Memory B cell (primary cell): ENCODE measurements around the gene CORO1C.
"Not testable (repeated sequence)": the region's sequence is repeated elsewhere in the genome, so short reads cannot be mapped to it uniquely, and the experiment has no call there.

Experiments used
- ATAC-seq: fragments of 150-1000 bp; cut with Tn5 transposase; 2 replicates; pipeline ENCODE4 v1.10.0; 2021; ENCODE audit warnings: low read depth, mild to moderate bottlenecking, moderate library complexity
- DNase-seq, 2 donors: peaks; one replicate each; pipeline ENCODE4 v3.0.0; 2022; ENCODE audit warnings: low spot score in 2 of 2
- H3K27ac Mint-ChIP-seq: one replicate; pipeline ENCODE4 v1.8.0; 2022; ENCODE audit warnings: mild to moderate bottlenecking, moderate library complexity, mixed read lengths
- H3K27me3 Mint-ChIP-seq: one replicate; pipeline ENCODE4 v1.8.0; 2022; ENCODE audit warnings: mixed read lengths
- H3K36me3 Mint-ChIP-seq: one replicate; pipeline ENCODE4 v1.8.0; 2022; ENCODE audit warnings: mild to moderate bottlenecking, mixed read lengths
- H3K4me1 Mint-ChIP-seq: one replicate; pipeline ENCODE4 v1.8.0; 2022; ENCODE audit warnings: mixed read lengths
- H3K4me3 Mint-ChIP-seq: one replicate; pipeline ENCODE4 v1.8.0; 2022; ENCODE audit warnings: mild to moderate bottlenecking, moderate library complexity, mixed read lengths
- H3K9me3 Mint-ChIP-seq: one replicate; pipeline ENCODE4 v1.8.0; 2022; ENCODE audit warnings: mixed read lengths

CORO1C gene

DNA sequence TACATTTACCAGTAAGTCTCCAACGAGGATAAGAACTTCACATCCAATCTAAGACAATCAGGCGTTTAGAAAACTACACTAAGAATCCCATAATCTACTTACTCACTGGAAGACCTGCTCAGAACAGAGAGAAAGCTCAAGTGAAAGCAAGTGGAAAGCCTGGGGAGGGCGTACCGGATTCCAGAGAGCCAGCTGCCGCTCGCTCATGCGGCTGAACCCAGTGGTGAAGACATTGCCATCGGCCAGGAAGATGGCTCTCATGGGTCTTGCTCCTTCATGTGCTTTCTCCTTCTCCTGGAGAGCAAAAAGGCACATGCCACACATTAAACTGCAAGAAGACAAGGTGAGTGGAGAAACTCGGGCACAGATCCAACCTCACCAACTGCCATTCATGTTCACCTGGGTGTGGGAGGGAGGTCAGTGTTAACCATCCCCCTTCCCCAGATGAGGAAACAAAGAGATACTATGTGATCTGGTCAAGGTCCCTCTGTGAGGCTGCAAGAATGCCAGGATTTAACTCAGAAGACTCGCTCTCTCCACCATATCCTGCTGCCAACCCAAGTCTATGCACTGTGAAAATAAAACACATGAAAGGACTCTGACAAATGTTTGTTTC, 74.1 kb downstream of the CORO1C start:
- peaks cover 20% of the 10 kb centered on the region for H3K4me1 Mint-ChIP-seq
- no peaks in the 10 kb centered on the region for H3K27me3 Mint-ChIP-seq

GRCh38 chr12:108656247-108656646, 75.1 kb downstream of the CORO1C start:
- not testable (repeated sequence) for H3K4me3 Mint-ChIP-seq, H3K27ac Mint-ChIP-seq, ATAC-seq, H3K27me3 Mint-ChIP-seq, H3K9me3 Mint-ChIP-seq, DNase-seq
- peaks cover 20% of the 10 kb centered on the region for H3K4me1 Mint-ChIP-seq
- H3K36me3 Mint-ChIP-seq = peaks cover 29% of the 10 kb centered on the region

More for the DNA sequence above, 74.1 kb downstream of the CORO1C start:
- ATAC-seq (no peak), DNase-seq (no peak)
- H3K27ac Mint-ChIP-seq = no peak overlapping the region
- no peak overlapping the region for H3K4me3 Mint-ChIP-seq
- no peaks in the 10 kb centered on the region for H3K9me3 Mint-ChIP-seq
- H3K36me3 Mint-ChIP-seq = peaks cover 31% of the 10 kb centered on the region

GRCh38 chr12:108655812-108656175, 75.5 kb downstream of the CORO1C start:
- not testable (repeated sequence) for ATAC-seq, DNase-seq, H3K9me3 Mint-ChIP-seq, H3K27ac Mint-ChIP-seq, H3K4me3 Mint-ChIP-seq, H3K27me3 Mint-ChIP-seq
- Mint-ChIP-seq H3K4me1 (peaks cover 20% of the 10 kb centered on the region), H3K36me3 (peaks cover 31% of the 10 kb centered on the region)

- not testable (repeated sequence) for DNase-seq, H3K27ac Mint-ChIP-seq, H3K27me3 Mint-ChIP-seq, H3K9me3 Mint-ChIP-seq, H3K4me3 Mint-ChIP-seq, ATAC-seq
- Mint-ChIP-seq H3K36me3 (peaks cover 33% of the 10 kb centered on the region), H3K4me1 (peaks cover 22% of the 10 kb centered on the region)
Observed at GRCh38 chr12:108654622-108655021, 76.7 kb downstream of the CORO1C start.

GRCh38 chr12:108653922-108654321, 77.4 kb downstream of the CORO1C start:
- H3K27me3 Mint-ChIP-seq = no peaks in the 10 kb centered on the region
- no peak overlapping the region for H3K27ac Mint-ChIP-seq

GRCh38 chr12:108653082-108653516, 78.2 kb downstream of the CORO1C start:
- no peaks in the 10 kb centered on the region for H3K27me3 Mint-ChIP-seq
- no peaks in the 10 kb centered on the region for H3K9me3 Mint-ChIP-seq
- H3K4me1 Mint-ChIP-seq = peaks cover 25% of the 10 kb centered on the region
- H3K27ac Mint-ChIP-seq = peak overlapping the region; percentile 32
- no peak for DNase-seq
- no peak for ATAC-seq
- no peak overlapping the region for H3K4me3 Mint-ChIP-seq
- peaks cover 33% of the 10 kb centered on the region for H3K36me3 Mint-ChIP-seq

More at GRCh38 chr12:108653922-108654321, 77.4 kb downstream of the CORO1C start:
- peaks cover 37% of the 10 kb centered on the region for H3K36me3 Mint-ChIP-seq
- DNase-seq = no peak
- no peak for ATAC-seq
- H3K4me3 Mint-ChIP-seq = no peak overlapping the region
- no peaks in the 10 kb centered on the region for H3K9me3 Mint-ChIP-seq
- H3K4me1 Mint-ChIP-seq = peaks cover 25% of the 10 kb centered on the region

GRCh38 chr12:108650083-108650482, 81.2 kb downstream of the CORO1C start:
- DNase-seq (no peak), ATAC-seq (no peak)
- no peaks in the 10 kb centered on the region for H3K27me3 Mint-ChIP-seq
- no peak overlapping the region for H3K27ac Mint-ChIP-seq
- H3K9me3 Mint-ChIP-seq = no peaks in the 10 kb centered on the region
- no peak overlapping the region for H3K4me3 Mint-ChIP-seq
- peaks cover 43% of the 10 kb centered on the region for H3K4me1 Mint-ChIP-seq
- H3K36me3 Mint-ChIP-seq = peaks cover 28% of the 10 kb centered on the region

DNA sequence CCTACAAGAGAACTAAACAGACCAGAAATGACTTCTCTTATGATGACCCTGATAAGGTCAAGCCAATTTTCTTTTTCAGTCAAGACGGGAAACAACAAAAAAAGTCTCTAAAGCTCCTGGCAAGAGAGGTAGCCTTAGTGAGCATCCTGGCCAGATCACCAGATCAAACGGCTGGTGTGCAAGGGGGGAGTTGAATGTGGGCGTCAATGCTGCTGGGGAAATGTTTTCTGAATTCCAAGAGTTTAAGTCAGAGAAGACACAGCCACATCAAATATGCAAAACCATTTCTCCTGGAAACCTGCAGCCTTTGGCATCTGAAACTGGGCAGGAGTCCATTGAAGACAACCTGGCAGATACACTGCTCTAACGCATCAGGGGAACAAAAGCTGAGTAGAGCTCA, 81.6 kb downstream of the CORO1C start:
- H3K27me3 Mint-ChIP-seq = no peaks in the 10 kb centered on the region
- H3K9me3 Mint-ChIP-seq = no peaks in the 10 kb centered on the region
- peaks cover 43% of the 10 kb centered on the region for H3K4me1 Mint-ChIP-seq
- H3K36me3 Mint-ChIP-seq = peaks cover 31% of the 10 kb centered on the region
- H3K27ac Mint-ChIP-seq = peak overlapping the region; percentile 83
- DNase-seq = no peak
- no peak overlapping the region for H3K4me3 Mint-ChIP-seq
- ATAC-seq = no peak

- Mint-ChIP-seq H3K27ac (peak overlapping the region; percentile 83), H3K36me3 (peaks cover 33% of the 10 kb centered on the region), H3K27me3 (no peaks in the 10 kb centered on the region), H3K4me1 (peaks cover 42% of the 10 kb centered on the region), H3K9me3 (no peaks in the 10 kb centered on the region), H3K4me3 (no peak overlapping the region)
- no peak for DNase-seq
- no peak for ATAC-seq
Observed at GRCh38 chr12:108649126-108649525, 82.2 kb downstream of the CORO1C start.

DNA sequence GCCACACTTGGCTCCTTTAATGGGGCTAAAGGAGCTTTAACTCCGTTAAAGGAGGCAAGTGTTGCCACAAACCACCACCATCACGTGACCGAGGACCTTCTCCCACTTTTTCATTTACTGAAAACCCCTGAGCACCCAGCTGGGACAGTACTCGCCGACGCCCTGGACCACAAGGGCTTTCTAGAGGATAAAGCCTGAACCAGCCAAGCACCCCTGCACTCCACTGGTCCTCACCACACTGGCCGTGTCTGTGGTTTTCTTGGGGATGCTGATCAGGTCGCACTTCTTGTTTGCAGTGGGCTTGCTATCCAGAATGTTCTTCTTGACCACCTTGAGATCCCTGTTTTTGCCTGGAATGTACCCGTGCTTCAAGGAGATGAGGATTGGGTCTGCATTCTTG, 82.9 kb downstream of the CORO1C start:
- Mint-ChIP-seq H3K27me3 (no peaks in the 10 kb centered on the region), H3K4me1 (peaks cover 38% of the 10 kb centered on the region), H3K27ac (peak overlapping the region; percentile 62), H3K36me3 (peaks cover 35% of the 10 kb centered on the region), H3K4me3 (no peak overlapping the region), H3K9me3 (no peaks in the 10 kb centered on the region)
- ATAC-seq = no peak
- DNase-seq = no peak

DNA sequence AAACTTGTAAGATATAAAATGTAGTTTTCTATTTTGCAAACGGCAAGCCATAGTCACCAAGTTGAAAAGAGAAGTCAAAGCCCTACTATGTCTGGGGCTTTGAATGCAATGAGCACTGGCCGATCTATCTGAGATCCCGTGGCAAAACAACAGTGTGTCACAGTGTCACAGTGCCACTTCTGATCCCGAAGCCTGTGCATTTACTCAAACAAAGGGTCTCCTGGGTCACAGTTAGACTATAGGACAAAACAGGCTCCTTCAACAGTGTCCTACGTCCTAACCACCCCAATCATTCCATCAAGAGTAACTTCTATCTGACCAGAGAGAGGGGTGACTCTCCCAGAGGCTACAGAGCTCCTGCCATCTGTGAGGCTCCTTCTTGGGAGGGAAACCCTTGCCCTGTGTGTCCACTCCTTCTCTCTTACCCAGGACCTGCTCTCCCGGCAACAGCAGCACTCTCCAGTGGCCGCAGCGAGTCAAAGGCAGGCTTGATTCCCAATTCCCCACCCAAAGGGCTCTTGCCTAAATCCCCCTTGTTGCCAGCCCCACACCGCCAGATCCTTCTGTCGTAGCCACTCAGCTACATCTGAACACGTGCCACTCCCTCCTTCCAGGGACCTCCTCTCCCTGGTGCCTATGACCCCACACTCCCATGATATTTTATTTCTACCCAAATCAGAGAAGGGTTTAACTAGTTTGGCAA, 83.6 kb downstream of the CORO1C start:
- ATAC-seq (no peak), DNase-seq (no peak)
- Mint-ChIP-seq H3K4me3 (no peak overlapping the region), H3K27me3 (no peaks in the 10 kb centered on the region), H3K4me1 (peaks cover 31% of the 10 kb centered on the region), H3K27ac (peak overlapping the region; percentile 92), H3K9me3 (no peaks in the 10 kb centered on the region), H3K36me3 (peaks cover 35% of the 10 kb centered on the region)

DNA sequence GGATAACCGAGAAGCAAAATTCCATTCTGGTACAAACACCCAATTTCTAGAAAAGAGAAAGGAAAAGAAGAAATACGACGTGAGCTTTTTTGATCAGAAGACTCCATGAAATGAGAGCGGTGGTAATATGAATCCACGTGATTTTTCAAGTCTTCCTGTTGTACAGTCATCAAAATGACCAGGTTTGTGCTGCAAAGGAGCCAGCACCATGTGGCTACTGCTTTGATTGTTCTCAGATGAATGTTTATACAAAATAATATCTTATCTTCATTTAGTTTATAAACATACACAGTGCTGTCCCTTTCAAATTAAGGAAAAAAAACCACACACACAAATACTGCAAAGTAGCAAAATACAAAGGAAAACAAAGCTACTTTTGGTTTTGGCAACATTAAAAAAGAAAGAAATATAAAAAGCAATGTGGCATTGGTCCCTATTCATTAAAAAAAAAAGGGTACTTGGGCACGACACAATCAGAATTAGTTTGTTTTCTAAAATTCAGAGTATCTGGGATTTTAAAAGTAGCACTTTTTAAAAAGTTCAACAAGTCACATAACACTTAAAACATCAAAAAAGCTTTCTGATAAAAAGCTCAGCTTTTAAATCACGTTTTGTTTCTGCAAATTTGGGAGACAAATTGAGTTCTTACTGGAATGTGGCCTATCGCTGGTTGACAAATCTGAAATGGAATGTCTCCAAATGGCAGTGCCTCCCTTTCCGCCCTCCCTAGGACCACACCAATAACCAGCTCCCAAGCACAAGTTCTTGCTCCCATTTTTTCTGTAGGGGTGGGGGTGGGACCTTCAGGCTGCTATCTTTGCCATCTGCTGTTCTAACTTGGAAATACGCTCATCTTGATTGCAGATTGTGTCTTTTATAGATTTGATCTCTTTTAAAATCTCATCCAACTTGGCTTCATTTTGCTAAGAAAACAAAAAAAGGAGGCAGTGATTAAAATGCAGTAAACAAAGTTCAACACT, 84.4 kb downstream of the CORO1C start:
- Mint-ChIP-seq H3K36me3 (peaks cover 33% of the 10 kb centered on the region), H3K27ac (peak overlapping the region; percentile 92), H3K9me3 (no peaks in the 10 kb centered on the region), H3K4me3 (no peak overlapping the region), H3K27me3 (no peaks in the 10 kb centered on the region), H3K4me1 (peaks cover 33% of the 10 kb centered on the region)
- ATAC-seq (no peak), DNase-seq (no peak)

DNA sequence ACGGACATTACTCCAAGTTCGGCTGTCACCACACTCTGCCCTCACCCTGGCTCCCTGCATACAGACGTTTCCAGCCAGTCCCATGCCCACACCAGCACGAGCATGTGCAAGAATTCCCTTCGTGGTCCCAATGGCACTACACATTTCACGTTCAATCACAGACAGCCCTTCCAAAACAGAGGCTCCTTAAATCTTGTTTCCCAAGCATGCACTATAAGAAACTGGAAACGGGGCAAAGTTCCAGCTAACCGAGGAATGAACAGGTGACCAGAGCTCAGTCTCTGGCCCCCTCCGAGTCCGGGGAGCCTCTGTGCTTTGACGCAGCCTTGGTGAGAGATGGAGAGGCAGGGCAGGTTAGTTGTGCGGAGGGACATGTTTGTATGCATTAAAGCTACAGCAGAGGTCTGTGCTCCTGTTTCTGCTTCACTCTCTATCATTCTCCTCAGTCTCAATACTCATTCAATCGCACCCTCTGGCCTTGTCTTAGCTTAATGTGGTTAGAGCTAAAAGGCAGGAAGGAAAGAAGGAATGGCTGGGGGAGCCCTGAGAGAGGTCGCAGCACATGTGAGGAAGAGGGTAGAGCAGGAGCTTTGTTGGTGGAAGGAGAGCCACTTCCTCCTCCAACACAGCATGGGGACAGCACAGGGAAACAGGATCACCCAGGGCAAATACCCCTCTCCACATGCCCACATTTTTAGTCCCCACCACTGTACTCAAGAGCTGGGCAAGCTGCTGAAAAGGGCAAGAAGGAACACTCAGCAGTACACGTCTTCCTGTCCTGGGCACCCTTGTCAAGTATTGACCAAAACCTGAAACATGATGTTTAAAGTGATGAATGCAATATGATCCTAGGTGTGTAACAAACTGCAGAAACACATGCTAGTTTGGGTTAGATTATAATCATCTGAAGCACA, 85.4 kb downstream of the CORO1C start:
- Mint-ChIP-seq H3K36me3 (peaks cover 28% of the 10 kb centered on the region), H3K4me1 (peaks cover 42% of the 10 kb centered on the region), H3K4me3 (no peak overlapping the region), H3K27me3 (no peaks in the 10 kb centered on the region), H3K9me3 (no peaks in the 10 kb centered on the region), H3K27ac (peak overlapping the region; percentile 59)
- no peak for ATAC-seq
- no peak for DNase-seq
